22Rv1 (cell line): ENCODE measurements around the gene CDT1.

Experiments
- CTCF ChIP-seq: fragments of 450-650 bp; IDR thresholded peaks from 2 replicates; pipeline ENCODE4 v1.5.1; 2017; ENCODE audit warnings: mild to moderate bottlenecking
- ZFX ChIP-seq: fragments of 450-650 bp; IDR thresholded peaks from 2 replicates; pipeline ENCODE4 v1.6.1; 2017; ENCODE audit warnings: antibody characterized with exemption, borderline replicate concordance

- TF ChIP-seq CTCF = no peak
- TF ChIP-seq ZFX = no peak
These were observed 24.0 kb upstream of the CDT1 start for GRCh38 chr16:88779406-88780141.
